B cell (primary cell): ENCODE results near the gene ACTRT3. TPM values are rescaled to one million over a fixed set of nuclear protein-coding genes. Genes with fewer than 3 reads are reported as not detected.

ENCODE experiments used
- ATAC-seq: fragments of 200-7000 bp; cut with Tn5 transposase; one replicate; pipeline ENCODE4 v1.10.0; 2021; ENCODE audit warnings: low read depth, mild to moderate bottlenecking, moderate number of reproducible peaks, moderate library complexity
- CTCF ChIA-PET: fragments of 350-600 bp; sonication (Branson Sonifier 250); formaldehyde crosslinking; loops from one replicate; lab custom pipeline; 2021; ENCODE audit warnings: antibody characterized with exemption, inconsistent platforms; lab: Charles Lee
- POLR2A ChIA-PET: fragments of 350-600 bp; sonication (Branson Sonifier 250); formaldehyde crosslinking; loops from one replicate; lab custom pipeline; 2021; ENCODE audit warnings: antibody characterized with exemption; lab: Charles Lee
- DNase-seq: peaks from one replicate; pipeline ENCODE4 v3.0.0; 2013
- H2AFZ ChIP-seq: 2 replicates; pipeline ENCODE4 v1.6.1; 2012; ENCODE audit warnings: mild to moderate bottlenecking, low read depth, low read length; ENCODE audit not compliant: insufficient read depth, poor library complexity, severe bottlenecking
- H3K27ac ChIP-seq, 2 donors: 1 replicate in 1 of 2; 2 replicates in 1 of 2; pipeline ENCODE4 v1.5.1; 2012 to 2013; ENCODE audit warnings: low read length in 2 of 2, mild to moderate bottlenecking in 2 of 2, moderate library complexity in 1 of 2
- H3K27me3 ChIP-seq, 4 experiments: fragments of 200-600 bp in 1 of 4; sonication (generic) in 1 of 4; replicated peaks in 1 of 4; 1 replicate in 2 of 4; 2 replicates in 2 of 4; pipeline versions ENCODE4 v1.6.1 to v1.7.0; 2013 to 2016; ENCODE audit warnings: low read length in 3 of 4, mild to moderate bottlenecking in 2 of 4, mixed read lengths in 1 of 4, moderate library complexity in 1 of 4; ENCODE audit not compliant: insufficient read depth in 4 of 4, control insufficient read depth in 3 of 4; ENCODE audit errors: control extremely low read depth in 1 of 4
- H3K36me3 ChIP-seq, 2 experiments: replicated peaks in 1 of 2; 1 replicate in 1 of 2; 2 replicates in 1 of 2; pipeline versions ENCODE4 v1.6.1 to v1.7.1; 2013; ENCODE audit warnings: low read length in 1 of 2; ENCODE audit not compliant: insufficient read depth in 2 of 2, control insufficient read depth in 1 of 2; ENCODE audit errors: control extremely low read depth in 1 of 2, extremely low read depth in 1 of 2
- H3K4me1 ChIP-seq, 2 donors: fragments of 200-600 bp in 1 of 2; sonication (generic) in 1 of 2; 1 replicate in 1 of 2; 2 replicates in 1 of 2; pipeline versions ENCODE4 v1.5.1 to v1.6.1; 2013 to 2017; ENCODE audit warnings: low read length in 2 of 2; ENCODE audit not compliant: control insufficient read depth in 2 of 2, insufficient read depth in 2 of 2
- H3K4me2 ChIP-seq: replicated peaks from 2 replicates; pipeline ENCODE3; 2012; ENCODE audit warnings: mild to moderate bottlenecking, low read depth, low read length; ENCODE audit not compliant: poor library complexity, severe bottlenecking
- H3K4me3 ChIP-seq, 5 experiments: fragments of 200-600 bp in 1 of 5; sonication (generic) in 1 of 5; 1 replicate in 3 of 5; 2 replicates in 2 of 5; pipeline versions ENCODE4 v1.5.1 to v1.7.0; 2011 to 2016; ENCODE audit warnings: low read length in 4 of 5, mild to moderate bottlenecking in 4 of 5, low read depth in 2 of 5, control low read depth in 1 of 5, moderate library complexity in 1 of 5; ENCODE audit not compliant: insufficient read depth in 1 of 5; ENCODE audit errors: control extremely low read depth in 1 of 5, extremely low read depth in 1 of 5
- H3K79me2 ChIP-seq: fragments of 200-600 bp; sonication (generic); one replicate; pipeline ENCODE4 v1.6.0; 2016; ENCODE audit warnings: low read length; ENCODE audit not compliant: control insufficient read depth, insufficient read depth
- H3K9ac ChIP-seq: fragments of 200-600 bp; sonication (generic); 2 replicates; pipeline ENCODE4 v1.6.1; 2017; ENCODE audit warnings: mild to moderate bottlenecking, low read length, moderate library complexity
- H3K9me3 ChIP-seq, 3 donors: one replicate each; pipeline versions ENCODE4 v1.6.1 to v1.7.1; 2013; ENCODE audit warnings: low read length in 2 of 3; ENCODE audit not compliant: control insufficient read depth in 2 of 3, insufficient read depth in 1 of 3; ENCODE audit errors: control extremely low read depth in 1 of 3
- H4K20me1 ChIP-seq: 2 replicates; pipeline ENCODE4 v1.6.0; 2012; ENCODE audit warnings: mild to moderate bottlenecking, low read length; ENCODE audit not compliant: insufficient read depth, control insufficient read depth, poor library complexity, severe bottlenecking
- H3K27ac Mint-ChIP-seq: one replicate; pipeline ENCODE4 v1.8.0; 2021; ENCODE audit warnings: mixed read lengths
- H3K27me3 Mint-ChIP-seq: one replicate; pipeline ENCODE4 v1.8.0; 2021; ENCODE audit warnings: mixed read lengths
- H3K4me1 Mint-ChIP-seq: one replicate; pipeline ENCODE4 v1.8.0; 2021; ENCODE audit warnings: mixed read lengths
- H3K4me3 Mint-ChIP-seq: one replicate; pipeline ENCODE4 v1.8.0; 2021; ENCODE audit warnings: mixed read lengths
- H3K9me3 Mint-ChIP-seq: one replicate; pipeline ENCODE4 v1.8.0; 2022; ENCODE audit warnings: mixed read lengths; ENCODE audit not compliant: insufficient read depth
- CTCF ChIP-seq: fragments of 200-600 bp; IDR thresholded peaks from one replicate; pipeline ENCODE4 v1.8.0; 2022; ENCODE audit warnings: antibody characterized with exemption, mild to moderate bottlenecking
- EZH2 ChIP-seq: IDR thresholded peaks from 2 replicates; pipeline ENCODE4 v1.6.1; 2012; ENCODE audit warnings: borderline replicate concordance, low read depth, mild to moderate bottlenecking, moderate library complexity, low read length; ENCODE audit not compliant: insufficient read depth, poor library complexity, severe bottlenecking
- WGBS: methylation state at CpG from one replicate; pipeline ENCODE4 v1.1.5; 2013; ENCODE audit warnings: missing lambda C conversion rate; ENCODE audit not compliant: insufficient coverage; 5-methylcytosine and 5-hydroxymethylcytosine counted together
- intact Hi-C: fragments of 100-400 bp; cut with micrococcal nuclease; formaldehyde crosslinking; loops from one replicate; pipeline ENCODE4 v1.10.0; 2022
- polyA plus RNA-seq: library from polyadenylated mRNA; depleted of rRNA; stranded (reverse); fragments of >200 nt; gene quantifications from 2 replicates; pipeline ENCODE4 v1.2.3, GENCODE V29; 2012
- total RNA-seq, 2 donors: library from RNA; stranded (reverse); fragments of 120-200 nt in 1 of 2; gene quantifications; 1 replicate in 1 of 2; 2 replicates in 1 of 2; pipeline versions ENCODE4 v1.2.3 to v1.2.4, GENCODE V29; 2013 to 2022

Gene ACTRT3
- total and polyA plus RNA-seq, 2 donors (not counting 1 experiment from before 2014, with no cell fraction given), result 0.18 to 0.37 TPM

GRCh38 chr3:169772305-169772896 is 3.0 kb upstream of the ACTRT3 start:
- peak; percentile 31 for ATAC-seq
- 0% methylated on average over 7 of the region's 15 CpGs for WGBS

More at GRCh38 chr3:169772305-169772896, 3.0 kb upstream of the ACTRT3 start:
- POLR2A ChIA-PET, result interaction anchor here (0.5 to 3.0 kb wide), 12 partner anchors 8 to 585 kb away, joined by 3 to 23 read pairs (median 4); partner anchors contain the start of genes LRRC34, LRRIQ4, SEC62 and SKIL
- Mint-ChIP-seq H3K27me3 (no peaks in the 10 kb centered on the region), H3K9me3 (no peaks in the 10 kb centered on the region), H3K4me1 (peaks cover 47% of the 10 kb centered on the region), H3K4me3 (peak overlapping the region; percentile 100), H3K27ac (peak overlapping the region; percentile 99)
- H3K27me3 ChIP-seq, result no peaks in the 10 kb centered on the region
- no peaks in the 10 kb centered on the region for H4K20me1 ChIP-seq
- peak overlapping the region; percentile 78 for H3K4me2 ChIP-seq
- peak overlapping the region; percentile 97 for H3K27ac ChIP-seq
- DNase-seq, result peak; percentile 87
- peak overlapping the region; percentile 98 for H2AFZ ChIP-seq
- H3K4me3 ChIP-seq, result peak overlapping the region; percentile 89 to 97 (median 91)
- intact Hi-C loops, result loop anchor here (2.0 to 5.0 kb wide), 4 partner anchors 90 to 408 kb away; partner anchors contain the start of genes PHC3 and SEC62
- H3K9me3 ChIP-seq, result peaks cover 0 to 7% (median 0%) of the 10 kb centered on the region in 3 donors
- peak overlapping the region; percentile 96 for H3K9ac ChIP-seq
- TF ChIP-seq CTCF (no peak), EZH2 (no peak)
- H3K79me2 ChIP-seq, result peaks cover 36% of the 10 kb centered on the region
- H3K4me1 ChIP-seq, result peaks cover 16 to 19% of the 10 kb centered on the region in 2 donors
- peaks cover 1 to 26% of the 10 kb centered on the region in 2 experiments for H3K36me3 ChIP-seq
- CTCF ChIA-PET, result interaction anchor here (0.7 to 3.3 kb wide), 10 partner anchors 9 to 1091 kb away, joined by 3 to 21 read pairs (median 3); partner anchors contain the start of genes LRRC34, LRRIQ4 and TERC
